ENCODE measurements around the gene ANKS6.

Gene ANKS6

GRCh38 chr9:98777618-98778017, 18.7 kb downstream of the ANKS6 start:
- peaks cover 4% of the 10 kb centered on the region for H3K4me1 ChIP-seq (ENCODE audit: control insufficient read depth, insufficient read depth, low read length)
- no peaks in the 10 kb centered on the region for H3K27me3 ChIP-seq (ENCODE audit: control insufficient read depth, insufficient read depth, low read length)
- H3K9me3 ChIP-seq (replicated peaks; ENCODE audit: low read length): no peaks in the 10 kb centered on the region
- peaks cover 28% of the 10 kb centered on the region for H3K36me3 ChIP-seq (ENCODE audit: insufficient read depth, low read length)
- no peak overlapping the region for H3K4me2 ChIP-seq (ENCODE audit: low read length)
- H3K9ac ChIP-seq (ENCODE audit: low read depth, low read length): no peak overlapping the region
- H3K4me3 ChIP-seq (ENCODE audit: low read length): no peak overlapping the region

- no peaks in the 10 kb centered on the region for H3K27me3 ChIP-seq (ENCODE audit: control insufficient read depth, insufficient read depth, low read length)
- peaks cover 4% of the 10 kb centered on the region for H3K4me1 ChIP-seq (ENCODE audit: control insufficient read depth, insufficient read depth, low read length)
- H3K4me3 ChIP-seq (ENCODE audit: low read length): no peak overlapping the region
- no peak overlapping the region for H3K9ac ChIP-seq (ENCODE audit: low read depth, low read length)
- H3K4me2 ChIP-seq (ENCODE audit: low read length): no peak overlapping the region
- peaks cover 23% of the 10 kb centered on the region for H3K36me3 ChIP-seq (ENCODE audit: insufficient read depth, low read length)
- H3K9me3 ChIP-seq (replicated peaks; ENCODE audit: low read length): no peaks in the 10 kb centered on the region
Measured at GRCh38 chr9:98775831-98776441, 20.4 kb downstream of the ANKS6 start.

- Histone ChIP-seq H3K4me3 (ENCODE audit: low read length) (no peak overlapping the region), H3K9ac (ENCODE audit: low read depth, low read length) (no peak overlapping the region), H3K4me1 (ENCODE audit: control insufficient read depth, insufficient read depth, low read length) (peaks cover 4% of the 10 kb centered on the region), H3K36me3 (ENCODE audit: insufficient read depth, low read length) (peaks cover 34% of the 10 kb centered on the region), H3K4me2 (ENCODE audit: low read length) (no peak overlapping the region), H3K9me3 (replicated peaks; ENCODE audit: low read length) (no peaks in the 10 kb centered on the region), H3K27me3 (ENCODE audit: control insufficient read depth, insufficient read depth, low read length) (no peaks in the 10 kb centered on the region)
Measured at GRCh38 chr9:98774746-98775145, 21.6 kb downstream of the ANKS6 start.

- Histone ChIP-seq H3K9ac (ENCODE audit: low read depth, low read length) (no peak overlapping the region), H3K4me2 (ENCODE audit: low read length) (no peak overlapping the region), H3K4me3 (ENCODE audit: low read length) (no peak overlapping the region), H3K36me3 (ENCODE audit: insufficient read depth, low read length) (peaks cover 34% of the 10 kb centered on the region), H3K4me1 (ENCODE audit: control insufficient read depth, insufficient read depth, low read length) (peaks cover 4% of the 10 kb centered on the region), H3K9me3 (replicated peaks; ENCODE audit: low read length) (no peaks in the 10 kb centered on the region), H3K27me3 (ENCODE audit: control insufficient read depth, insufficient read depth, low read length) (no peaks in the 10 kb centered on the region)
Measured at GRCh38 chr9:98773721-98774120, 22.6 kb downstream of the ANKS6 start.

- Histone ChIP-seq H3K27me3 (ENCODE audit: control insufficient read depth, insufficient read depth, low read length) (no peaks in the 10 kb centered on the region), H3K36me3 (ENCODE audit: insufficient read depth, low read length) (peaks cover 44% of the 10 kb centered on the region), H3K4me3 (ENCODE audit: low read length) (no peak overlapping the region), H3K9me3 (replicated peaks; ENCODE audit: low read length) (no peaks in the 10 kb centered on the region), H3K4me2 (ENCODE audit: low read length) (no peak overlapping the region), H3K9ac (ENCODE audit: low read depth, low read length) (no peak overlapping the region), H3K4me1 (ENCODE audit: control insufficient read depth, insufficient read depth, low read length) (peaks cover 4% of the 10 kb centered on the region)
Measured at GRCh38 chr9:98772364-98773155, 23.8 kb downstream of the ANKS6 start.

- no peak overlapping the region for H3K4me2 ChIP-seq (ENCODE audit: low read length)
- H3K9ac ChIP-seq (ENCODE audit: low read depth, low read length): no peak overlapping the region
- peaks cover 53% of the 10 kb centered on the region for H3K36me3 ChIP-seq (ENCODE audit: insufficient read depth, low read length)
- no peaks in the 10 kb centered on the region for H3K27me3 ChIP-seq (ENCODE audit: control insufficient read depth, insufficient read depth, low read length)
- peaks cover 4% of the 10 kb centered on the region for H3K4me1 ChIP-seq (ENCODE audit: control insufficient read depth, insufficient read depth, low read length)
- no peak overlapping the region for H3K4me3 ChIP-seq (ENCODE audit: low read length)
- no peaks in the 10 kb centered on the region for H3K9me3 ChIP-seq (replicated peaks; ENCODE audit: low read length)
Measured at GRCh38 chr9:98771209-98771874, 25.0 kb downstream of the ANKS6 start.

- H3K4me3 ChIP-seq (ENCODE audit: low read length): no peak overlapping the region
- H3K27me3 ChIP-seq (ENCODE audit: control insufficient read depth, insufficient read depth, low read length): no peaks in the 10 kb centered on the region
- peaks cover 55% of the 10 kb centered on the region for H3K36me3 ChIP-seq (ENCODE audit: insufficient read depth, low read length)
- no peak overlapping the region for H3K4me2 ChIP-seq (ENCODE audit: low read length)
- H3K4me1 ChIP-seq (ENCODE audit: control insufficient read depth, insufficient read depth, low read length): peaks cover 4% of the 10 kb centered on the region
- no peak overlapping the region for H3K9ac ChIP-seq (ENCODE audit: low read depth, low read length)
- H3K9me3 ChIP-seq (replicated peaks; ENCODE audit: low read length): no peaks in the 10 kb centered on the region
Measured at GRCh38 chr9:98770717-98771116, 25.6 kb downstream of the ANKS6 start.

- no peak overlapping the region for H3K4me3 ChIP-seq (ENCODE audit: low read length)
- H3K9me3 ChIP-seq (replicated peaks; ENCODE audit: low read length): no peaks in the 10 kb centered on the region
- peaks cover 56% of the 10 kb centered on the region for H3K36me3 ChIP-seq (ENCODE audit: insufficient read depth, low read length)
- H3K4me2 ChIP-seq (ENCODE audit: low read length): no peak overlapping the region
- H3K27me3 ChIP-seq (ENCODE audit: control insufficient read depth, insufficient read depth, low read length): no peaks in the 10 kb centered on the region
- no peaks in the 10 kb centered on the region for H3K4me1 ChIP-seq (ENCODE audit: control insufficient read depth, insufficient read depth, low read length)
- H3K9ac ChIP-seq (ENCODE audit: low read depth, low read length): no peak overlapping the region
Measured at GRCh38 chr9:98768344-98768743, 28.0 kb downstream of the ANKS6 start.

GRCh38 chr9:98767915-98768314, 28.4 kb downstream of the ANKS6 start:
- Histone ChIP-seq H3K9ac (ENCODE audit: low read depth, low read length) (no peak overlapping the region), H3K4me1 (ENCODE audit: control insufficient read depth, insufficient read depth, low read length) (no peaks in the 10 kb centered on the region), H3K36me3 (ENCODE audit: insufficient read depth, low read length) (peaks cover 52% of the 10 kb centered on the region)

GRCh38 chr9:98767196-98767595, 29.2 kb downstream of the ANKS6 start:
- H3K4me2 ChIP-seq (ENCODE audit: low read length): no peak overlapping the region
- no peak overlapping the region for H3K9ac ChIP-seq (ENCODE audit: low read depth, low read length)
- no peak overlapping the region for H3K4me3 ChIP-seq (ENCODE audit: low read length)
- no peaks in the 10 kb centered on the region for H3K9me3 ChIP-seq (replicated peaks; ENCODE audit: low read length)
- H3K4me1 ChIP-seq (ENCODE audit: control insufficient read depth, insufficient read depth, low read length): no peaks in the 10 kb centered on the region
- H3K27me3 ChIP-seq (ENCODE audit: control insufficient read depth, insufficient read depth, low read length): no peaks in the 10 kb centered on the region
- peaks cover 45% of the 10 kb centered on the region for H3K36me3 ChIP-seq (ENCODE audit: insufficient read depth, low read length)

More at GRCh38 chr9:98767915-98768314, 28.4 kb downstream of the ANKS6 start:
- H3K4me2 ChIP-seq (ENCODE audit: low read length): no peak overlapping the region
- H3K27me3 ChIP-seq (ENCODE audit: control insufficient read depth, insufficient read depth, low read length): no peaks in the 10 kb centered on the region
- H3K4me3 ChIP-seq (ENCODE audit: low read length): no peak overlapping the region
- H3K9me3 ChIP-seq (replicated peaks; ENCODE audit: low read length): no peaks in the 10 kb centered on the region

- Histone ChIP-seq H3K4me1 (ENCODE audit: control insufficient read depth, insufficient read depth, low read length) (no peaks in the 10 kb centered on the region), H3K9me3 (replicated peaks; ENCODE audit: low read length) (no peaks in the 10 kb centered on the region), H3K36me3 (ENCODE audit: insufficient read depth, low read length) (peaks cover 44% of the 10 kb centered on the region), H3K27me3 (ENCODE audit: control insufficient read depth, insufficient read depth, low read length) (no peaks in the 10 kb centered on the region), H3K9ac (ENCODE audit: low read depth, low read length) (no peak overlapping the region), H3K4me3 (ENCODE audit: low read length) (no peak overlapping the region), H3K4me2 (ENCODE audit: low read length) (no peak overlapping the region)
Measured at GRCh38 chr9:98766586-98766985, 29.8 kb downstream of the ANKS6 start.

All from skeletal muscle satellite cell (primary cell).